GM15510 (cell line): ENCODE measurements around the gene GPR37L1.

ENCODE experiments used
- POLR2A ChIP-seq: IDR thresholded peaks from 3 replicates; pipeline ENCODE4 v1.6.1; 2011; ENCODE audit warnings: borderline replicate concordance; ENCODE audit not compliant: insufficient read length; ENCODE audit errors: extremely low read depth

GPR37L1 gene

GRCh38 chr1:202165267-202165941 lies 42.7 kb downstream of the GPR37L1 start:
- TF ChIP-seq POLR2A = no peak

GRCh38 chr1:202165942-202166843 lies 43.5 kb downstream of the GPR37L1 start:
- no peak for TF ChIP-seq POLR2A

GRCh38 chr1:202167708-202168415 lies 45.1 kb downstream of the GPR37L1 start:
- TF ChIP-seq POLR2A = no peak

GRCh38 chr1:202168861-202169260 lies 46.1 kb downstream of the GPR37L1 start:
- TF ChIP-seq POLR2A = no peak

- TF ChIP-seq POLR2A = no peak
These were observed 48.0 kb downstream of the GPR37L1 start for GRCh38 chr1:202170726-202171125.

GRCh38 chr1:202171292-202172014 lies 48.7 kb downstream of the GPR37L1 start:
- TF ChIP-seq POLR2A = no peak

- no peak for TF ChIP-seq POLR2A
These were observed 49.3 kb downstream of the GPR37L1 start for GRCh38 chr1:202172015-202172355.

GRCh38 chr1:202173993-202174392 lies 51.3 kb downstream of the GPR37L1 start:
- no peak for TF ChIP-seq POLR2A

- TF ChIP-seq POLR2A = no peak
These were observed 54.5 kb downstream of the GPR37L1 start for GRCh38 chr1:202176949-202177927.

GRCh38 chr1:202179828-202180750 lies 57.4 kb downstream of the GPR37L1 start:
- TF ChIP-seq POLR2A = no peak

- TF ChIP-seq POLR2A = no peak
These were observed 58.9 kb downstream of the GPR37L1 start for GRCh38 chr1:202181586-202181985.

- no peak for TF ChIP-seq POLR2A
These were observed 59.5 kb downstream of the GPR37L1 start for GRCh38 chr1:202182040-202182877.
